ENCODE measurements around the gene PGBD2. TPM values are rescaled to one million over a fixed set of nuclear protein-coding genes. Genes with fewer than 3 reads are reported as not detected.

Gene PGBD2
- total and polyA plus RNA-seq, 9 of the 15 experiments (the other 6 are each of a cell fraction or from before 2014, with no cell fraction given), result 11.9 to 21.8 (median 14.7) TPM

- peak; percentile 57; the same call in 1 of the 2 replicates for TF ChIP-seq ARID1B (IDR thresholded peaks at IDR 0.05)
- no peak for TF ChIP-seq ZNF436 (CRISPR knock-in tag; IDR thresholded peaks at IDR 0.05)
- TF ChIP-seq ZNF695 (CRISPR knock-in tag; IDR thresholded peaks at IDR 0.05), result no peak
- no peak for TF ChIP-seq FOSL1 (tag; conservative IDR thresholded peaks at IDR 0.05)
- TF ChIP-seq SRSF9 (IDR thresholded peaks at IDR 0.05; ENCODE audit: borderline replicate concordance, low read depth, low read length), result no peak
- TF ChIP-seq MGA (IDR thresholded peaks at IDR 0.05), result no peak
- no peak for TF ChIP-seq NFE2 (IDR thresholded peaks at IDR 0.05; ENCODE audit: low read depth)
- no peak for TF ChIP-seq TRIM28 (IDR thresholded peaks at IDR 0.05)
- TF ChIP-seq FUS (optimal IDR thresholded peaks at IDR 0.05; ENCODE audit: low read depth, low read length), result no peak
- TF ChIP-seq MCM2 (IDR thresholded peaks at IDR 0.05; ENCODE audit: low read depth), result no peak
- no peak for TF ChIP-seq ZKSCAN1 (IDR thresholded peaks at IDR 0.05; ENCODE audit: low read depth, low read length)
- no peak for TF ChIP-seq JUND (IDR thresholded peaks at IDR 0.05; ENCODE audit: borderline replicate concordance, low read depth, low read length)
- TF ChIP-seq JUND (tag; IDR thresholded peaks at IDR 0.05; ENCODE audit: borderline replicate concordance, low read depth, low read length), result 0 out of 3 replicates have a peak, but pooled peaks have one; percentile 3
- TF ChIP-seq RBM17 (IDR thresholded peaks at IDR 0.05; ENCODE audit: borderline replicate concordance, low read depth, low read length), result no peak
- TF ChIP-seq FOXA1 (IDR thresholded peaks at IDR 0.05; ENCODE audit: borderline replicate concordance), result no peak
- no peak for TF ChIP-seq ZNF561 (CRISPR knock-in tag; conservative IDR thresholded peaks at IDR 0.05)
- TF ChIP-seq ZNF699 (CRISPR knock-in tag; IDR thresholded peaks at IDR 0.05; ENCODE audit: insufficient replicate concordance), result no peak
- peak; percentile 49; the same call in 1 of the 2 replicates for TF ChIP-seq PHB2 (IDR thresholded peaks at IDR 0.05; ENCODE audit: low read depth)
These were observed 15.2 kb upstream of the PGBD2 start (continued) for GRCh38 chr1:248890549-248891498.
